Stimulated activated CD4-positive, alpha-beta T cell treated with anti-CD3 and anti-CD28 coated beads, Interleukin-4, amount 100 ng/mL, for 4 hours (primary cell): ENCODE results near the gene TFR2.

ENCODE experiments used
- DNase-seq, 2 experiments: peaks; one replicate each; pipeline ENCODE4 v3.0.0-alpha.2; 2020

The TFR2 gene

GRCh38 chr7:100584683-100585510 lies 56.5 kb downstream of the TFR2 start:
- DNase-seq, result no peak

GRCh38 chr7:100584054-100584682 lies 57.2 kb downstream of the TFR2 start:
- DNase-seq, result no peak

GRCh38 chr7:100583132-100584053 lies 58.0 kb downstream of the TFR2 start:
- peak; percentile 46 to 54 for DNase-seq

- DNase-seq, result no peak
These were observed 58.7 kb downstream of the TFR2 start for GRCh38 chr7:100582650-100583049.

GRCh38 chr7:100582041-100582579 lies 59.2 kb downstream of the TFR2 start:
- no peak for DNase-seq

GRCh38 chr7:100580466-100581283 lies 60.7 kb downstream of the TFR2 start:
- DNase-seq, result no peak

GRCh38 chr7:100578246-100579183 lies 62.8 kb downstream of the TFR2 start:
- DNase-seq, result no peak

GRCh38 chr7:100577507-100577906 lies 63.8 kb downstream of the TFR2 start:
- no peak for DNase-seq

- DNase-seq, result no peak
These were observed 64.2 kb downstream of the TFR2 start for GRCh38 chr7:100577103-100577502.

GRCh38 chr7:100576384-100576993 lies 64.9 kb downstream of the TFR2 start:
- DNase-seq, result no peak

- DNase-seq, result no peak
These were observed 65.5 kb downstream of the TFR2 start for GRCh38 chr7:100575746-100576383.

- DNase-seq, result no peak
These were observed 66.1 kb downstream of the TFR2 start for GRCh38 chr7:100575206-100575631.

GRCh38 chr7:100574362-100575205 lies 66.8 kb downstream of the TFR2 start:
- no peak for DNase-seq

- no peak for DNase-seq
These were observed 67.5 kb downstream of the TFR2 start, which contains the start of gene SAP25 for GRCh38 chr7:100573691-100574361. Gene SAP25, minus strand, starts transcription at chr7:100573900. Its CDS starts 158 bp downstream, at chr7:100573742.

- DNase-seq, result no peak
These were observed 68.2 kb downstream of the TFR2 start for GRCh38 chr7:100572949-100573675.

- DNase-seq, result no peak
These were observed 68.9 kb downstream of the TFR2 start for GRCh38 chr7:100572281-100572948.

- no peak for DNase-seq
These were observed 69.6 kb downstream of the TFR2 start for GRCh38 chr7:100571829-100572116.
